ENCODE measurements around the gene SORCS3.

- TF ChIP-seq CTCF (IDR thresholded peaks at IDR 0.05) (no peak), ZFX (IDR thresholded peaks at IDR 0.05; ENCODE audit: borderline replicate concordance) (no peak)
Measured at GRCh38 chr10:105042906-105043552, 401.9 kb downstream of the SORCS3 start.
